ENCODE data around the gene XCL1.

The XCL1 gene

DNA sequence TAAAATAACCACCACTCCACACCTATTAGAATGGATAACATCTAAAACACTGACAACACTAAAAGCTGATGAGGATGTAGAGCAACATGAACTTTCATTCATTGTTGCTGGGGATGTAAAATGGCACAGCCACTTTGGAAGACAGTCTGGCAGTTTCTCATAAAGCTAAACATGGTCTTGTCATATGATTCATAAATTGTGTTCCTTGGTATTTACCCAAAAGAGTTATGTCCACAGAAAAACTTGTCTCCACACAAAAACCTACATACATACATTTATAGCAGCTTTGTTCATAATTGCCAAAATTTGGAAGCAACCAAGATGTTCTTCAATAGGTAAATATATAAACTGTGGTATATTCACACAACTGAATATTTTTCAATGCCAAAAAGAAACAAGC is 16.0 kb upstream of the XCL1 start:
- H3K14ac ChIP-seq (ENCODE audit: low read length), result no peak overlapping the region
- no peak overlapping the region for H2AK5ac ChIP-seq (ENCODE audit: low read length)
- no peak overlapping the region for H2BK5ac ChIP-seq (ENCODE audit: low read depth, low read length, poor library complexity)
- H2BK12ac ChIP-seq (ENCODE audit: low read length), result no peak overlapping the region
- no peak overlapping the region for H3K4ac ChIP-seq (ENCODE audit: low read depth, low read length)
- H3K79me1 ChIP-seq (ENCODE audit: low read length), result no peaks in the 10 kb centered on the region
- H4K91ac ChIP-seq (ENCODE audit: low read depth, low read length), result no peak overlapping the region
- H3K36me3 ChIP-seq (ENCODE audit: control insufficient read depth in 1 of 2, insufficient read depth in 2 of 2, low read length in 2 of 2), result no peaks in the 10 kb centered on the region
- H3K27ac ChIP-seq (ENCODE audit: low read depth, low read length), result no peak overlapping the region
- H3K18ac ChIP-seq (ENCODE audit: low read length), result no peak overlapping the region
- no peaks in the 10 kb centered on the region for H3K9me3 ChIP-seq (ENCODE audit: insufficient read depth, low read depth, low read length)
- H4K8ac ChIP-seq (ENCODE audit: low read depth, low read length), result no peak overlapping the region
- no peaks in the 10 kb centered on the region for H3K27me3 ChIP-seq (ENCODE audit: insufficient read depth, low read length)
- no peak overlapping the region for H3K9ac ChIP-seq (ENCODE audit: low read length)
- no peaks in the 10 kb centered on the region for H3K4me1 ChIP-seq (ENCODE audit: control insufficient read depth in 1 of 2, insufficient read depth in 2 of 2, low read length in 2 of 2)
- H3K23ac ChIP-seq (ENCODE audit: low read length), result no peak overlapping the region
- H3K4me2 ChIP-seq (ENCODE audit: low read length), result no peak overlapping the region
- H3K4me3 ChIP-seq (ENCODE audit: low read depth, low read length), result no peak overlapping the region
- no peaks in the 10 kb centered on the region for H3K79me2 ChIP-seq (ENCODE audit: control insufficient read depth, insufficient read depth, low read length, poor library complexity)
- no peak overlapping the region for H4K12ac ChIP-seq (ENCODE audit: low read depth, low read length)
- DNase-seq, result no peak
- no peak overlapping the region for H2AFZ ChIP-seq (ENCODE audit: insufficient read depth, low read length, poor library complexity)
- no peak overlapping the region for H2BK120ac ChIP-seq (ENCODE audit: insufficient read depth, low read length, poor library complexity)

DNA sequence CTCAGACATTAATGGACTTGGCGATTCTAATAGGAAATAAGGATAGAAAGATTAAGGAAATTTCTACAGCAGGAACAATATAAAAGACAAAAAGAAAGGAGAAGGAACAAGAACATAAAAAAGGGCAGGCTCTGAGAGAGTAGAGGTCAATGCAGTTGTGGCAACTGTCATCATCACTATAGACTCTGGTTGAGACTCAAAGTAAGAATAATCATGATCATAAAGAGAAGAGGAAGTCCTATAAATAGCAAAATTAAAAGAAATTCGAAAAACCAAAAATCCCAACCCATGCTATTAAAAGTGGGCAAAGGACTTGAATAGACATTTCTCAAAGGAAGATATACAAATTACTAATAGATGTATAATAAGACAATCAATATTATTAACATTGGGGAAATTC is 14.4 kb upstream of the XCL1 start:
- Histone ChIP-seq H3K36me3 (ENCODE audit: control insufficient read depth in 1 of 2, insufficient read depth in 2 of 2, low read length in 2 of 2) (no peaks in the 10 kb centered on the region), H4K12ac (ENCODE audit: low read depth, low read length) (no peak overlapping the region)

DNA sequence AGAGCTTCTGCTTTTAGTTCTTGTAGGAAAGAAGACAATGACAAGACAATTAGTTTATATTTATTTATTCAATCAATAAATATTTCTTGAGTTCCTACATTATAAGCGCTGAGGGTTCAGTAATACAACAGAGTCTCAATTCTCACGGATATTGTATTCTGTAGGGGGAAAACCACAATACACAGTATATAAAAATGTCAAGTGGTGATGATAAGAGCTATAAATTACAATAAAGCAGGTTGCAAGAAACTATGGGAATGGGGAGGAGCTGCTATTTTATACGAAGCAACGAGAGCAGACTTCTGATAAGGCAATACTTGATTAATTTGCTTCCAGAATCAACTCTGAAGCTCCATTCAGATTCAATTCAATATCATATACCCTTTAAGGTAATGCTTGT is 10.6 kb upstream of the XCL1 start:
- WGBS (ENCODE audit: extremely low coverage, insufficient coverage, insufficient read length), result no CpG with 5 or more reads among the region's 4 CpGs
- Histone ChIP-seq H3K27ac (ENCODE audit: low read depth, low read length) (no peak overlapping the region), H3K4me1 (ENCODE audit: control insufficient read depth in 1 of 2, insufficient read depth in 2 of 2, low read length in 2 of 2) (no peaks in the 10 kb centered on the region), H2AK5ac (ENCODE audit: low read length) (no peak overlapping the region), H3K79me1 (ENCODE audit: low read length) (no peaks in the 10 kb centered on the region), H3K4me2 (ENCODE audit: low read length) (no peak overlapping the region), H2BK120ac (ENCODE audit: insufficient read depth, low read length, poor library complexity) (no peak overlapping the region), H3K14ac (ENCODE audit: low read length) (no peak overlapping the region), H2AFZ (ENCODE audit: insufficient read depth, low read length, poor library complexity) (no peak overlapping the region), H2BK5ac (ENCODE audit: low read depth, low read length, poor library complexity) (no peak overlapping the region), H4K8ac (ENCODE audit: low read depth, low read length) (no peak overlapping the region), H3K36me3 (ENCODE audit: control insufficient read depth in 1 of 2, insufficient read depth in 2 of 2, low read length in 2 of 2) (no peaks in the 10 kb centered on the region), H4K12ac (ENCODE audit: low read depth, low read length) (no peak overlapping the region), H4K91ac (ENCODE audit: low read depth, low read length) (no peak overlapping the region), H3K18ac (ENCODE audit: low read length) (no peak overlapping the region), H3K4ac (ENCODE audit: low read depth, low read length) (no peak overlapping the region), H3K27me3 (ENCODE audit: insufficient read depth, low read length) (no peaks in the 10 kb centered on the region), H3K9ac (ENCODE audit: low read length) (no peak overlapping the region), H2BK12ac (ENCODE audit: low read length) (no peak overlapping the region), H3K23ac (ENCODE audit: low read length) (no peak overlapping the region), H3K79me2 (ENCODE audit: control insufficient read depth, insufficient read depth, low read length, poor library complexity) (no peaks in the 10 kb centered on the region), H3K9me3 (ENCODE audit: insufficient read depth, low read depth, low read length) (no peaks in the 10 kb centered on the region), H3K4me3 (ENCODE audit: low read depth, low read length) (no peak overlapping the region)
- no peak for DNase-seq

More for the DNA sequence above, 14.4 kb upstream of the XCL1 start:
- no peaks in the 10 kb centered on the region for H3K79me2 ChIP-seq (ENCODE audit: control insufficient read depth, insufficient read depth, low read length, poor library complexity)
- no peak overlapping the region for H2BK5ac ChIP-seq (ENCODE audit: low read depth, low read length, poor library complexity)
- no peak overlapping the region for H3K4me2 ChIP-seq (ENCODE audit: low read length)
- no peak overlapping the region for H4K91ac ChIP-seq (ENCODE audit: low read depth, low read length)
- no peak overlapping the region for H3K18ac ChIP-seq (ENCODE audit: low read length)
- H3K27ac ChIP-seq (ENCODE audit: low read depth, low read length), result no peak overlapping the region
- no peak overlapping the region for H3K9ac ChIP-seq (ENCODE audit: low read length)
- H3K9me3 ChIP-seq (ENCODE audit: insufficient read depth, low read depth, low read length), result no peaks in the 10 kb centered on the region
- no peak overlapping the region for H3K14ac ChIP-seq (ENCODE audit: low read length)
- no peak overlapping the region for H2BK12ac ChIP-seq (ENCODE audit: low read length)
- H3K4ac ChIP-seq (ENCODE audit: low read depth, low read length), result no peak overlapping the region
- H2AK5ac ChIP-seq (ENCODE audit: low read length), result no peak overlapping the region
- no peak for DNase-seq
- H4K8ac ChIP-seq (ENCODE audit: low read depth, low read length), result no peak overlapping the region
- H2AFZ ChIP-seq (ENCODE audit: insufficient read depth, low read length, poor library complexity), result no peak overlapping the region
- no peaks in the 10 kb centered on the region for H3K27me3 ChIP-seq (ENCODE audit: insufficient read depth, low read length)
- no peaks in the 10 kb centered on the region for H3K4me1 ChIP-seq (ENCODE audit: control insufficient read depth in 1 of 2, insufficient read depth in 2 of 2, low read length in 2 of 2)
- H3K23ac ChIP-seq (ENCODE audit: low read length), result no peak overlapping the region
- no peak overlapping the region for H3K4me3 ChIP-seq (ENCODE audit: low read depth, low read length)
- H3K79me1 ChIP-seq (ENCODE audit: low read length), result no peaks in the 10 kb centered on the region
- WGBS (ENCODE audit: extremely low coverage, insufficient coverage, insufficient read length), result no CpG with 5 or more reads among the region's 2 CpGs
- H2BK120ac ChIP-seq (ENCODE audit: insufficient read depth, low read length, poor library complexity), result no peak overlapping the region

DNA sequence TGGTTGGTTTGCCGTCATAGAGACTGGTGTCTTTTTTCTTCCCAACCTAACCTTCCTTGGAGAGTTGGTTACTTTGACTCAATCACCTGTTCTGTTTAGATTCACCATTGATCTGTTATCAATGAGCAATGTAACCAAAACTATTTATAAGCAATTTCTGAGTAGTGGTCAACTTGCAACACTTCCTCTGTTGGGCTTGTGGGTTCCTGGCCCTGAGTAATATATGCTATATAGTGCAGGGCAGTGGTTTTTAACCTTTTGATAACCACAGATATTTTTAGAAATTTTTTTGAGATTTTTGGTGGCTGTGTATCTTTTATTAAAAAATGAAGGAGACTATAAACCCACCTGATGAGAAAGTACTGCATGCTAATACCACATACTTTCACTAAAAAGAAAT is 9.4 kb upstream of the XCL1 start:
- Histone ChIP-seq H3K18ac (ENCODE audit: low read length) (no peak overlapping the region), H3K4me3 (ENCODE audit: low read depth, low read length) (no peak overlapping the region), H3K14ac (ENCODE audit: low read length) (no peak overlapping the region), H3K79me2 (ENCODE audit: control insufficient read depth, insufficient read depth, low read length, poor library complexity) (no peaks in the 10 kb centered on the region), H4K12ac (ENCODE audit: low read depth, low read length) (no peak overlapping the region), H3K23ac (ENCODE audit: low read length) (no peak overlapping the region), H3K4me1 (ENCODE audit: control insufficient read depth in 1 of 2, insufficient read depth in 2 of 2, low read length in 2 of 2) (no peaks in the 10 kb centered on the region), H2AK5ac (ENCODE audit: low read length) (no peak overlapping the region), H2BK5ac (ENCODE audit: low read depth, low read length, poor library complexity) (no peak overlapping the region), H3K27ac (ENCODE audit: low read depth, low read length) (no peak overlapping the region), H3K9me3 (ENCODE audit: insufficient read depth, low read depth, low read length) (no peaks in the 10 kb centered on the region), H2BK120ac (ENCODE audit: insufficient read depth, low read length, poor library complexity) (no peak overlapping the region), H3K27me3 (ENCODE audit: insufficient read depth, low read length) (no peaks in the 10 kb centered on the region), H3K36me3 (ENCODE audit: control insufficient read depth in 1 of 2, insufficient read depth in 2 of 2, low read length in 2 of 2) (no peaks in the 10 kb centered on the region), H2AFZ (ENCODE audit: insufficient read depth, low read length, poor library complexity) (no peak overlapping the region), H4K91ac (ENCODE audit: low read depth, low read length) (no peak overlapping the region), H3K4me2 (ENCODE audit: low read length) (no peak overlapping the region), H2BK12ac (ENCODE audit: low read length) (no peak overlapping the region), H4K8ac (ENCODE audit: low read depth, low read length) (no peak overlapping the region), H3K9ac (ENCODE audit: low read length) (no peak overlapping the region), H3K4ac (ENCODE audit: low read depth, low read length) (no peak overlapping the region), H3K79me1 (ENCODE audit: low read length) (no peaks in the 10 kb centered on the region)
- no peak for DNase-seq
- WGBS (ENCODE audit: extremely low coverage, insufficient coverage, insufficient read length), result no CpG with 5 or more reads among the region's 1 CpG

DNA sequence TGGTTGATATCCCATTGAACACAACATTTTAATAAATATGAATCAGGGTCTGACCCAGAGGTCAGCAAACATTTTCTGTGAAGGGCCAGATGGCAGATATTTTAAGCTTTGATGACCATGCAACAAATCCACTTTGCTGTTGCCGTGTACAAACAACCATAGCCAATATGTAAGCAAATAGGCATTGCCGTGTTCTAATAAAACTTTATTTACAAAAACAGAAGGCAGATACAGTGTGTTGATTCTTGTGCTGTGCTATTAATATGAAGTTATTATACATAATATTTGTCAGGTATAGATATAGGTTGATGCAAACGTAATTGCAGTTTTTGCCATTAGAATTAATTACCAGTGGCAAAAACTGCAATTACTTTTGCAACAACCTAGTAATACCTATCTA is 8.8 kb upstream of the XCL1 start:
- Histone ChIP-seq H3K4me2 (ENCODE audit: low read length) (no peak overlapping the region), H3K4ac (ENCODE audit: low read depth, low read length) (no peak overlapping the region), H4K8ac (ENCODE audit: low read depth, low read length) (no peak overlapping the region), H2BK12ac (ENCODE audit: low read length) (no peak overlapping the region), H4K12ac (ENCODE audit: low read depth, low read length) (no peak overlapping the region), H3K18ac (ENCODE audit: low read length) (no peak overlapping the region), H2BK5ac (ENCODE audit: low read depth, low read length, poor library complexity) (no peak overlapping the region), H3K14ac (ENCODE audit: low read length) (no peak overlapping the region), H3K9me3 (ENCODE audit: insufficient read depth, low read depth, low read length) (no peaks in the 10 kb centered on the region), H3K4me3 (ENCODE audit: low read depth, low read length) (no peak overlapping the region), H3K27me3 (ENCODE audit: insufficient read depth, low read length) (no peaks in the 10 kb centered on the region), H3K79me1 (ENCODE audit: low read length) (no peaks in the 10 kb centered on the region), H2AK5ac (ENCODE audit: low read length) (no peak overlapping the region), H3K23ac (ENCODE audit: low read length) (no peak overlapping the region), H2AFZ (ENCODE audit: insufficient read depth, low read length, poor library complexity) (no peak overlapping the region), H2BK120ac (ENCODE audit: insufficient read depth, low read length, poor library complexity) (no peak overlapping the region), H3K27ac (ENCODE audit: low read depth, low read length) (no peak overlapping the region), H3K36me3 (ENCODE audit: control insufficient read depth in 1 of 2, insufficient read depth in 2 of 2, low read length in 2 of 2) (no peaks in the 10 kb centered on the region), H3K4me1 (ENCODE audit: control insufficient read depth in 1 of 2, insufficient read depth in 2 of 2, low read length in 2 of 2) (no peaks in the 10 kb centered on the region), H3K9ac (ENCODE audit: low read length) (no peak overlapping the region), H3K79me2 (ENCODE audit: control insufficient read depth, insufficient read depth, low read length, poor library complexity) (no peaks in the 10 kb centered on the region), H4K91ac (ENCODE audit: low read depth, low read length) (no peak overlapping the region)
- WGBS (ENCODE audit: extremely low coverage, insufficient coverage, insufficient read length), result no CpG with 5 or more reads among the region's 3 CpGs
- no peak for DNase-seq

Data from trophoblast cell (in vitro differentiated cells and primary cell).